Stimulated activated CD4-positive, alpha-beta T cell treated with anti-CD3 and anti-CD28 coated beads, Interleukin-2, amount 100 ng/mL, for 24 hours (primary cell): ENCODE measurements around the gene CDH11.

ENCODE experiments used
- DNase-seq, 2 donors: peaks; one replicate each; pipeline ENCODE4 v3.0.0-alpha.2; 2020

Gene CDH11

DNA sequence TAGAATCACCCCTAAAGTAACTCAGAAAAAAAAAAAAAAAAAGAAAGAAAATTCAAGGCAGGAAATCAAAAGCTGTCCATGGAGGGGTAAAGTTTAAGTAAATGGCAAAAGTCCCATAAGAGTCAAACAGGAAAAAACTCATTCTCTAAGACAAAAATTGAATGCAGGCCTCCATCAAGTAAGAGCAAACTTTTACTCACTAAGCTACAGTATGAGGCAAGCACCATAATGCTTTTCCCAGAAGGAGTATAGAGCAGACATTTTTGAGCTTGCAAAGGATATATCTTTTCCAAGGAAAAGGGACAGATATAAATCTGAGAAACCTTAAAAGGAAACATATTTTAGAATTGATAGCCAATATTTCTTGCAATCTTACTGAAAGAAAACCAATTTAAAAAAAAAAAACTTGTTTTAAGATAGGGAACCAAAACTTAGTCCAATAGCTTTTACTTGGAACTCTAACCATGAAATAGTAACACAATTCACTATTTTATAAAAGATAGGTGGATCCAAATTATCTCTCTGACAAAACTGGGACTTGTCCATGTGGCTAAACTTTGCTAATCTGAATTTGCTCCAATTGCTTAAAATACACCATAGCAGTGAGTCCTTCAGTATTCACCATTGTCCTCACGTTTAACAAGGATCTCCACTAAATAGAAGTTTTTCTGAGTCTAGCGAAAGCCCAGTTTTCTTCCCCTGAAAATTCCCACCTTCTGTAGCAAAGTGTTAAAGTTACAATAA lies 99.8 kb downstream of the CDH11 start:
- DNase-seq, result no peak

DNA sequence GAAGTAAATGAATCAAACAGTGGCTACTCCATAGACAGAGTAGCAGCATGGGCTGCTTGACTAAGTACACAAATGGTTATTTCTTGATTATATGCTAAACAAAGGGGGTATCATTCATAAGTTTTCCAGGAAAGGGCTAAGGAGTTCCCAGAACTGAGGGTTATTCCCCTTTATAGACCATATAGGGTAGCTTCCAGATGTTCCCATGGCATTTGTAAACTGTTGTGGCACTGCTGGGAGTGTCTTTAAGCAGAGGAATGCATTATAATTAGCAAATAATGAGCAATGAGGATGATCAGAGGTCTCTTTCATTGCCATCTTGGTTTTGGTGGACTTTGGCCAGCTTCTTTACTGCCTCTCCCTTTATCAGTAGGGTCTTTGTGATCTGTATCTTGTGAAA lies 105.1 kb downstream of the CDH11 start:
- no peak for DNase-seq

- no peak for DNase-seq
These were observed 106.3 kb downstream of the CDH11 start for GRCh38 chr16:65015599-65015998.

GRCh38 chr16:65012357-65012756 lies 109.5 kb downstream of the CDH11 start:
- DNase-seq, result no peak

GRCh38 chr16:65010125-65010524 lies 111.7 kb downstream of the CDH11 start:
- DNase-seq, result no peak

- DNase-seq, result no peak
These were observed 116.2 kb downstream of the CDH11 start for GRCh38 chr16:65005696-65006095.

DNA sequence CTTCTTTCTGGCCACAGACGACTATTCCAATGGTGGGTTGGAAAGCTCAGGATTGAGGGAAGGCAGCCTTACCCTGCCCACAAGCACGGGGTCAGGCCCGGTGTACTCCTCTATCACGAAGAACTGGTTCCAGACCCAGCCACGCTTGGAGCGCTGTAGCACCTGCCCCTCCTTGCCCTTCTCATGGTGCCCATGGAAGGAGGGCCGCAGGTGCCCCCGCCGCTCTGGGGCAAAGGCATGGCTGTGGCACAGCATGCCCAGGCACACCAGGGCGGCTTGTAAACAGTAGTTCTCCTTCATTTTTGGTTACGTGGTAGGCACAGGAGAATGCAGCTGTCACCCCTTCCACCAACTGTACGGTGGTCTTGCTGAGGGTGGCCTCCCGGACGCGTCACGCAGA lies 117.3 kb downstream of the CDH11 start:
- DNase-seq, result no peak

DNA sequence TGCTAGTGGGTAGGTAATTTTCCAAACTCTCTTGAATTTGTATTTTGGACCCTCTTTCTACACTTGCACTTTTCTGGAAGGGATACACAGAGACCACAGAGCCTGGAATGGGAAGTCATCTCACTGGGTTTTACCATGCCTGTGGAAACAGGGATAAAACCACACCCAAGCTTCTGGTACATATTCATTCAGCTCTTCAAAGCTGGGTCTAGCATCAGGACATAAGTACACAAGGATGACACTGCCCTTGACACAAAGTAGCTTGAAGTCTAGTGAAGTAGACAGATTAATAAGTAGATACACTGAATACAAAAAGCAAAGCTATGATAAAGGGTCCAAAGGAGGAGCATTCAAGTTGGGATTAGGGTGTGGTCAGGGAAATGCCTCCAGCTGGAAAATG lies 118.2 kb downstream of the CDH11 start:
- no peak for DNase-seq

DNA sequence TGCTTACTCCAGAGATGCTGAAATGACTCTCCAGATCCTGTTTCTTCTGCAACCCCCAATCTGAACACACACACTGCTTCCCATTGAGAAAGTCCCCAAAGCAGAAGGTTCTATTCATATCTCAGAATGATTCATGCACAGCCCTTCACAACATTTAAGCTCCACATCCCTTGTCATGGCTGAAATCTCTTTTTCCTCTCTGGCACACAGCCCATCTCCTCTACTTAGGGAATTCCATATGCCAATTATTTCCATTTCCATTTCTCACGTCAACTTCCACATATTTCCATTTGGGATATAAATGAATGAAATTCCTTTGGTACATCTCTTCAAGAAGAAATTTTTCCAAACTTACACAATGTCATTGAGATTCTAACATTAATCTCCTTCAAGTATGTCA lies 119.6 kb downstream of the CDH11 start:
- DNase-seq, result no peak

DNA sequence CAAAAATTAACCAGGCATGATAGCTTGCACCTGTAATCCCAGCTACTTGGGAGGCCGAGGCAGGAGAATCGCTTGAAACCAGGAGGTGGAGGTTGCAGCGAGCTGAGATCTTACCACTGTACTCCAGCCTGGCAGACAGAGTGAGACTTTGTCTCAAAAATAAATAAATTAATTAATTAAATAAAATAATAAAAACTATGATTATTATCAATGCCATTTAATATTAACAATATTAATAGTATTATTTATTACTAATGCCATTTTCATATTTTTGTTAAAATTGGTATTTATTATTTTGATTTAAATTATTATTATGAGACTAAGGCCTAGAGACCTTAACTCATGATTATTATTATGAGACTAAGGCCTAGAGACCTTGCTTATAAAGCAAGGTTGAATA lies 121.2 kb downstream of the CDH11 start:
- DNase-seq, result no peak

DNA sequence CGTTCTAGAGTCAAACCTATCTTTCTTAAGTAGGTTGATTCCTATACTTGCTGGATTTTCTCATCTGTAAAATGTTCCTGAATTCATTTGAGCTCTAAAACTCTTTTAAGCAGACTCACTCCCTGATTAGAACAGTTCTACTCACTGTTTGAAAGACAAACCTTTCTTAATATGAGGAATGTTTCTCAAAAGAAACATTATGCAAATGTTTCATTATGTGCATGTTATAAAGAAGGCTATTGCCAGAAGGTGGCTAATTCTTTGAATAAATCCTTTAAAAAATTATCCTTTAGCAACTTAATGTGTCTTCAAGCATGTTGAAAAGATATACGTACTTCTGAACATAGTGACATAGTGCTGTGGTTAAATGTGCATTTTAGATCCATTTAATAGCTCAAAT lies 124.1 kb downstream of the CDH11 start:
- no peak for DNase-seq

GRCh38 chr16:64997121-64997520 lies 124.7 kb downstream of the CDH11 start:
- DNase-seq, result no peak

GRCh38 chr16:64996641-64997040 lies 125.2 kb downstream of the CDH11 start:
- DNase-seq, result no peak

DNA sequence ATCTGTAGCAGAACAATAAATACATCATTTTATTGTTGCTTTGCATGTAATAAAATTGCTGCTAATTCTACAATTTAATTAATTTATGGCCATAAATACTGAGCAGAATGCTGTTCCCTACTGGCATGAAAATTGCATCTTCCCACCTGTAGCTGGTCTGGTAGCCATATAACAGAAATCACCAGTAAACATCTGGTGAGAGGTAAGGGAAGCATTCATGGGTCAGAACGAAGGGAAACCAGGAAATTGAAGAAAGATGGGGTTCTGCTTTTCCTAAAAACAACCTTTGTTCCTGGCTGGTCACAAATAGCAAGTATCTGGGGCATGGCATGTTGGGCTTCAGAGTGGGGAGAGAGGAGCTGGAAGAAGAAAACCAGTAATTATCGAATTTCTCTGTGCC lies 128.4 kb downstream of the CDH11 start:
- no peak for DNase-seq

DNA sequence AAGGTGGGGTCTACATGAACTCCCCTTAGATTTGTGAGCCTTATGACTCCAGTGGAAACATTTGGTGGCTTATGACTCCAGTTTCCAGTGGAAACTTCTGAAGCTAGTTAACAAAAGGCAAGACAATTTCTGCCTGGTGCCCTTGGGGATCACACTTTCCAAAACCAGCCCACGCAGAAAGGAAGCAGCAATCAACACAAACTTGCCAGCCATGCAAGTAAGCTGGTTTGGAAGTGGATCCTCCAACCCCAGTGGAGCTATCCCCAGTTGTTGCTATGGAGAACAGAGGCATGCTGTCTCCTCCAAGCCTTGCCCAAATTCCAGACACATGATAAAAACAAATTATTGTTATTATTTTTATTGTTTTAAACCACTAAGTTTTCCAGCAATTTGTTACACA lies 130.9 kb downstream of the CDH11 start:
- DNase-seq, result no peak

GRCh38 chr16:64990101-64990500 lies 131.8 kb downstream of the CDH11 start:
- DNase-seq, result no peak

DNA sequence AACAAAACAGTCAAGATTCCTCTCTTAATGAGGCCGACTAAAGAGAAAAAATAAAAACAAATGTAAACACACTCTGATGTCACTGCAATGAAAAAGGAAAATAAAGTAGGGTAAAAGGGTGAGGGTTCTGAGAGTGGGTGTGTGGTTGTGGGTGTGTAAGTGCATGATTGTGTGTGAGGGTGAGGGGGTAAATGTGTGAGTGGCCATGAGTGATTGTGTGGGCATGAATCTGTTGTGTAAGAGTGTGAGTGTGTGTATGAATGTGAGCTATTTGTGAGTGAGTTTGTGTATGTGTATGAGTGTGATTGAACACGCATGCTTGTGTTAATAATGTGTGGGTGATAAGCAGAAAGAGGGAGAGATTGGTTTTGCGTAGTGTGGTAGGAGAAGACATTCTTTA lies 132.8 kb downstream of the CDH11 start:
- DNase-seq, result no peak

- DNase-seq, result peak in 1 of 2 donors; percentile 1
These were observed 137.9 kb downstream of the CDH11 start for GRCh38 chr16:64983963-64984362.

DNA sequence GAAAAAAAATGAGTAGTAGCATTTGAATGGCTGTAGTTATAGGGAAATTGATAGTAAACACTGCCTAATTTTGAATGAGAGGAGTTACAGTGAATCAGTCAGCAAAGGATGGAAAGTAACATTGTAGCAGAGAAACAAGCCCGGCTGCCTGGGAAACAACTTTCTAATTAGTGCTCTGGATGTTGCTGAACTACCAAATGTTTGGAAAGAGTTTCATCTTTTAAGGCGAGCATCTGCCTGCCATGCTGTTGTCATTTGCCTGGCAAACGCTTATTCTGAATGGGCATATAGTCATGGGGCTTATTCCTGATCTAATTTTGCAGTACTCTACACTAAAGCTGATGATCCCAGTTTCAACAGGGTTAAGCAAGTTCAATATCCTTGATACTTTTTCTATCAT lies 138.6 kb downstream of the CDH11 start:
- no peak for DNase-seq

DNA sequence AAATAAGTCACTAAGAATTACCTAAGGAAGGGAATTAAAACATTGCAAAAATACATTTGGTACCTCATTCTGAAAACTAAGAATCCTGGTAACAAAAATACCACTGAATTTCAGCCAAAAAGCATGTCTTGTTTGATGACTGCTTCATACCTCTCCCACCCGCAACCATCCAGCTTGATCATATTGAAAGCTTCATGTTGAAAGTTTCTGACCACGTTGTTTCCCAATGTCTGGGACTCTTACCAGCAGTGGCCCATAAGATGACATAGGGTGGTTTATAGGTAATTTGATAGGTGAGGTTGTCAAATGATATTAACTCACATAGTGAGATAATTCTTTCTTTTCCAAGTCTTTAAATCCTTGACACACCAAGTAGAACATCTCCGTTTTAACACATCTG lies 139.3 kb downstream of the CDH11 start:
- no peak for DNase-seq

DNA sequence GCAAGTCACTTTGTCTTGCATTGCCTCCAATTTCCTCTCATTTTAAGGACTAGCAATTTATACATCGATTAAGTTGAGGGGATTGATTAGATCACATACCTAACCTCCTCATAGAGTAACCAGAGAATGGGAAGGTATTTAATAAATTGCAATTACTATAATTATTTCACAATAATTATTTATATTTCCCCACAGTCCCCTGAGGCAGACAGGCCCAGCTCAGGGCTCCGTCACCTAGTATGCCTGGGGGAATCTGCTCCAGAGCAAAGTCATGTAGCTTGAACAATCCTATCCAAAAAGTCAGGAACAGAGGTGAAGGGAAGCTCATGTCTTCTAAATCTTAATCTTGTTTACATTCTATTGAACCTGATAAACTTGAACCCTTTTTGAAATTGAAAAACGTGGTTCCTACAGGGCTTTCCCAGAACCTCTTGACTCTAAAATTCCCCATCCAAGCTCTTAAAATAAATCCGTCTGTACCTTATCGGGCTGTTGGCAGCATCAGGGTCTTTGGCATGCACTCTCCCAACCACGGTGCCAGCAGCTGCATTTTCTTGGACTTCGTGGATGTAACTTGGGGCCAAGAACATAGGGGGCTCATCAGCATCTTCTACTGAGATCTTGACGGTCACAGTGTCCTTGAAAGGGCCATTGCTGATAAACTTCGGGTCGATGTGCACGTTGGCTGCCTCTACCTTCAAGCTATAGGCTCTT lies 140.1 kb downstream of the CDH11 start:
- DNase-seq, result no peak

GRCh38 chr16:64977206-64977920 lies 144.5 kb downstream of the CDH11 start:
- no peak for DNase-seq

DNA sequence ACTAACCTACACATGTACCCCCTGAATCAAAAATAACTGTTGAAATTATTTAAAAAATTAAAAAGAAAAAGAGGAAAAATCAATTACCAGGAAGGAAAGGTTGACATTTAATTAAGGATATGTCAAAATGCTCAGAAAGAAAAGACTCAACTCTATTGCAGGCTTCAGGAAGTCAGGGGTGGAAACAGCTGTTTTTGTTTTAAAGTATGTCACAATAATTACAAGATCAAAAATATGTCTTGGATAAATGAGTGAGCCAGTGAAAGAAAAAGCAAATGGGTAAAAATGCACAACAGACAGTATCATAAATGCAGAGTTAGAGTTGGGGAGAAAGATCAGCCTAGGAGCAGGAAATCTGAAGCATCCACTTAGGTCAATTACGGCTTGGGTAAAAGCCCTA lies 146.0 kb downstream of the CDH11 start:
- DNase-seq, result no peak

DNA sequence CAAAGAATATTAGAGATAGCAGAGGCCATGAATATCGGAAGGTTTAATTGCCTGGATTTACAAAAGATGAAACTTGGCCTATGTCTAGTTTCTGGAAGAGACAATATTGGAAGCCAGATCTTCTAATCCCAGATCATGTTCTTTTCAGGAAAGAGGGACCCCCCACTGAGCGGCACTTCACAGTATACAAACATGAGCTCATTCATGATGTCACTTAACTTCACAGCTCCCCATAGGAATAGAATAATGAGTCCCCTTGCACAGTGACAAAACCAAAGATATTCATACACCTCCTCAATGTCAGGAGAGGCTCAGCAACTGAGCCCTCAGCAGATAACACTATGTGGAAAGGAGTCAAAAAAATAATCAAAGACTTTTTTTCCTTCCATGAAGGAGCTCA lies 147.5 kb downstream of the CDH11 start:
- no peak for DNase-seq
